ENCODE results near the gene TDRD10. TPM values are rescaled to one million over a fixed set of nuclear protein-coding genes. Genes with fewer than 3 reads are reported as not detected.

TDRD10 gene
- total and polyA plus RNA-seq, 2 of the 4 experiments (the other 2 are of a cell fraction) = not detected

DNA sequence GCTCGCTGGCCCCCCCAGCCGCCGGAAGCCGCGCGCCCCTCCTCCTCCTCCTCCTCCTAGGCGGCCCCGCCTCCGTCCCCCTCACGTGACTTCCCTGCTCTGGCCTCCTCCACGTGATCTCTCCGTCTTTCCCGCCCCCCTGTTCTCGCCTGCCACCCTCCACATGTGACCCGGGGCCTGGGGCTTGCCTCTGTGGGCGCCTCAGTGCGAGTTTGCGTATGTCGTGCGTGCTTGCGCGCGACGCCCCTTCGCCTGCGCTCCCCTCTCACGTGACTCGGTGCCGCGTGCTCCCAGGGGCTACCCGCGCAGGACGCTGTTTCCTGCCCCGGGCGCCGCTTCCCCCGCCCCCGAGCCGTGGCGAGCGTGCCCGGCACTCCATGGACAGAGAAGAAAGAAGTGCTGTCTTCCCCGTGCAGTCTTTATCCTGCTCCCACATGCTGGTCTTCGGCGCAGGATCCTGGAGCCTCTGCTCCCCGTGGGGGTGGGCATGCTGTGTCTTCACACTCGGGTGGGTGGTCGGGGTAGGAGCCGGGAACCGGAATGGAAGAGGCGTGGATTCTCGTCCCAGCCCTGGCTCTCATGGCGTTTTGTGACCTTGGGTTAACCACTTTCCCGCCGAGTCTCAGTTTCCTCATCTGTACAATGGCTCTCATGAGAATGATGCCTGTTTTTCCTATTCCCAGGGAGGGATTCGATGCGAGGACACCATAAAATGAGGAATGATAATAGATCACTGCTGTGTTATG lies 56.9 kb downstream of the TDRD10 start:
- POLR2A ChIA-PET (ENCODE audit: unreplicated experiment) = interaction anchor here (0.6 to 0.7 kb wide), 3 partner anchors 24 to 457 kb away, joined by 3 to 13 read pairs (median 8); no protein-coding TSS in a partner anchor

More for the DNA sequence above, 56.9 kb downstream of the TDRD10 start:
- CTCF ChIA-PET = interaction anchor here (1.0 to 1.6 kb wide), 8 partner anchors 9 to 320 kb away, joined by 3 to 10 read pairs (median 6); partner anchors contain the start of genes CHRNB2 and KCNN3
- peak overlapping the region; percentile 56 for H2BK120ac ChIP-seq (ENCODE audit: low read depth, low read length)
- no TSS peak for BruUV-seq (replicated peaks)
- intact Hi-C loops (cut with micrococcal nuclease) (loop anchor here (1.0 to 5.0 kb wide), 5 partner anchors 110 to 502 kb away; no protein-coding TSS in a partner anchor), in situ Hi-C loops (cut with MboI; ENCODE audit: low sequenced_read_pairs) (no loop called here), dilution Hi-C loops (cut with HindIII; ENCODE audit: low sequenced_read_pairs, unreplicated experiment) (no loop called here)
- H3K4me2 ChIP-seq (ENCODE audit: low read depth, low read length) = peak overlapping the region; percentile 82
- H3K4me1 ChIP-seq (ENCODE audit: control insufficient read depth, insufficient read depth, low read length) = peaks cover 3% of the 10 kb centered on the region
- H3K36me3 ChIP-seq (ENCODE audit: control insufficient read depth, insufficient read depth, low read length) = peaks cover 15% of the 10 kb centered on the region
- H2BK20ac ChIP-seq (ENCODE audit: low read depth, low read length) = peak overlapping the region; percentile 34; the same call in 1 of the 2 replicates
- peak overlapping the region; percentile 89 for H2AK9ac ChIP-seq (replicated peaks; ENCODE audit: low read depth, low read length, poor library complexity)
- H3K14ac ChIP-seq (replicated peaks; ENCODE audit: low read depth, low read length) = peak overlapping the region; percentile 80
- peak overlapping the region; percentile 83 for H3K9ac ChIP-seq (ENCODE audit: low read depth, low read length)
- peak overlapping the region; percentile 85 for H4K91ac ChIP-seq (ENCODE audit: insufficient read depth, low read depth, low read length)
- H4K20me1 ChIP-seq (ENCODE audit: insufficient read depth, low read length) = peaks cover 29% of the 10 kb centered on the region
- peak overlapping the region; percentile 52 for H3K4me3 ChIP-seq (ENCODE audit: insufficient read depth, low read depth, low read length)
- H2AFZ ChIP-seq (replicated peaks; ENCODE audit: low read length, poor library complexity) = peak overlapping the region; percentile 99
- WGBS, 2 experiments (ENCODE audit: extremely low coverage in 2 of 2, insufficient read length in 1 of 2) = 0% methylated on average over 18 of the region's 57 CpGs; no CpG with 5 or more reads in 1 of the 2 experiments
- peak; percentile 86 for ATAC-seq (ENCODE audit: low read depth)
- peak overlapping the region; percentile 16 for H3K18ac ChIP-seq (ENCODE audit: low read depth, low read length)
- DNase-seq = peak; percentile 99
- H3K4ac ChIP-seq (ENCODE audit: low read depth, low read length) = peak overlapping the region; percentile 82
- peak; percentile 88 for TF ChIP-seq RCOR1 (IDR thresholded peaks at IDR 0.05; ENCODE audit: insufficient replicate concordance, low read length)
- TF ChIP-seq, protein P1, sequence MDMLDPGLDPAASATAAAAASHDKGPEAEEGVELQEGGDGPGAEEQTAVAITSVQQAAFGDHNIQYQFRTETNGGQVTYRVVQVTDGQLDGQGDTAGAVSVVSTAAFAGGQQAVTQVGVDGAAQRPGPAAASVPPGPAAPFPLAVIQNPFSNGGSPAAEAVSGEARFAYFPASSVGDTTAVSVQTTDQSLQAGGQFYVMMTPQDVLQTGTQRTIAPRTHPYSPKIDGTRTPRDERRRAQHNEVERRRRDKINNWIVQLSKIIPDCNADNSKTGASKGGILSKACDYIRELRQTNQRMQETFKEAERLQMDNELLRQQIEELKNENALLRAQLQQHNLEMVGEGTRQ (IDR thresholded peaks at IDR 0.05; ENCODE audit: low read depth, low read length) = peak; percentile 100
- no peak for TF ChIP-seq SMC3 (IDR thresholded peaks at IDR 0.05; ENCODE audit: low read depth, low read length)
- TF ChIP-seq MAZ (IDR thresholded peaks at IDR 0.05; ENCODE audit: borderline replicate concordance, low read depth, low read length) = peak; percentile 99
- peak; percentile 94 for TF ChIP-seq MXI1 (IDR thresholded peaks at IDR 0.05; ENCODE audit: borderline replicate concordance, low read depth, low read length)
- TF ChIP-seq FOS (IDR thresholded peaks at IDR 0.05; ENCODE audit: low read depth, low read length) = peak; percentile 99
- TF ChIP-seq, protein P2, sequence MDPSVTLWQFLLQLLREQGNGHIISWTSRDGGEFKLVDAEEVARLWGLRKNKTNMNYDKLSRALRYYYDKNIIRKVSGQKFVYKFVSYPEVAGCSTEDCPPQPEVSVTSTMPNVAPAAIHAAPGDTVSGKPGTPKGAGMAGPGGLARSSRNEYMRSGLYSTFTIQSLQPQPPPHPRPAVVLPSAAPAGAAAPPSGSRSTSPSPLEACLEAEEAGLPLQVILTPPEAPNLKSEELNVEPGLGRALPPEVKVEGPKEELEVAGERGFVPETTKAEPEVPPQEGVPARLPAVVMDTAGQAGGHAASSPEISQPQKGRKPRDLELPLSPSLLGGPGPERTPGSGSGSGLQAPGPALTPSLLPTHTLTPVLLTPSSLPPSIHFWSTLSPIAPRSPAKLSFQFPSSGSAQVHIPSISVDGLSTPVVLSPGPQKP (IDR thresholded peaks at IDR 0.05; ENCODE audit: borderline replicate concordance, low read depth, low read length) = no peak
- no peak for TF ChIP-seq RAD21 (IDR thresholded peaks at IDR 0.05; ENCODE audit: low read length)
- peak; percentile 98 for TF ChIP-seq BHLHE40 (IDR thresholded peaks at IDR 0.05; ENCODE audit: low read depth, low read length)
- H4K5ac ChIP-seq (ENCODE audit: low read depth, low read length) = peak overlapping the region; percentile 63
- peak overlapping the region; percentile 68 for H2BK5ac ChIP-seq (ENCODE audit: low read depth, low read length, poor library complexity, severe bottlenecking)
- no peaks in the 10 kb centered on the region for H3K9me3 ChIP-seq (ENCODE audit: control insufficient read depth, insufficient read depth, low read length)
- peaks cover 17% of the 10 kb centered on the region; the same call in 1 of the 2 replicates for H3K9me1 ChIP-seq (ENCODE audit: insufficient read depth, low read length)
- peak overlapping the region; percentile 55; the same call in 1 of the 3 replicates for H2BK15ac ChIP-seq (ENCODE audit: low read depth, low read length)
- H3K79me1 ChIP-seq (ENCODE audit: low read depth in 1 of 2, low read length in 2 of 2) = peaks cover 19 to 39% of the 10 kb centered on the region in 2 experiments
- H2AK5ac ChIP-seq (ENCODE audit: low read depth, low read length) = peak overlapping the region; percentile 86
- 0 out of 2 replicates have a peak overlapping the region, but pooled peaks have one; percentile 35 for H3K23ac ChIP-seq (ENCODE audit: low read depth, low read length)
- H3K27me3 ChIP-seq (ENCODE audit: control insufficient read depth, insufficient read depth, low read length) = no peaks in the 10 kb centered on the region
- peak overlapping the region; percentile 89 for H3K27ac ChIP-seq (ENCODE audit: insufficient read depth, low read length)
- H4K8ac ChIP-seq (ENCODE audit: low read depth in 2 of 2, low read length in 2 of 2) = peak overlapping the region; percentile 73 to 94
- peak overlapping the region; percentile 86 for H3K56ac ChIP-seq (ENCODE audit: extremely low read depth, insufficient read depth, low read length)

Data from IMR-90 (cell line).